IPS-NIHi11 (cell line): ENCODE data around the gene ZC3H4.
A peak's percentile ranks its signal among the peaks of the same experiment; 100 is the strongest.

Experiments
- DNase-seq: peaks from one replicate; pipeline ENCODE4 v3.0.0; 2012; ENCODE audit warnings: mixed read lengths, low spot score

ZC3H4 gene

GRCh38 chr19:47133021-47133471, 19.5 kb upstream of the ZC3H4 start:
- no peak for DNase-seq

- no peak for DNase-seq
These were observed 18.7 kb upstream of the ZC3H4 start for GRCh38 chr19:47132194-47132852.

- DNase-seq: peak; percentile 99
These were observed 17.1 kb upstream of the ZC3H4 start, which contains the start of gene SAE1 for GRCh38 chr19:47130589-47131227. SAE1 (plus strand) TSS chr19:47130835; CDS start chr19:47130931, 96 bp downstream.

- DNase-seq: no peak
These were observed 16.6 kb upstream of the ZC3H4 start for GRCh38 chr19:47130120-47130588.

GRCh38 chr19:47129579-47129978, 16.0 kb upstream of the ZC3H4 start:
- DNase-seq: no peak

- no peak for DNase-seq
These were observed 12.0 kb upstream of the ZC3H4 start for GRCh38 chr19:47125669-47125938.

- peak; percentile 70 for DNase-seq
These were observed 11.5 kb upstream of the ZC3H4 start for GRCh38 chr19:47124937-47125668.

GRCh38 chr19:47123406-47123805, 9.8 kb upstream of the ZC3H4 start:
- DNase-seq: no peak

GRCh38 chr19:47122359-47123335, 9.1 kb upstream of the ZC3H4 start:
- DNase-seq: no peak

GRCh38 chr19:47120470-47121067, 7.0 kb upstream of the ZC3H4 start:
- DNase-seq: no peak

GRCh38 chr19:47113850-47114651, 475 bp upstream of the ZC3H4 start:
- no peak for DNase-seq

GRCh38 chr19:47112166-47112996, 1.2 kb downstream of the ZC3H4 start:
- DNase-seq: peak; percentile 70

GRCh38 chr19:47111682-47112165, 1.9 kb downstream of the ZC3H4 start:
- DNase-seq: no peak

- DNase-seq: no peak
These were observed 2.5 kb downstream of the ZC3H4 start for GRCh38 chr19:47111006-47111621.

GRCh38 chr19:47110521-47111005, 3.0 kb downstream of the ZC3H4 start:
- no peak for DNase-seq

- DNase-seq: no peak
These were observed 3.8 kb downstream of the ZC3H4 start for GRCh38 chr19:47109541-47110375.

GRCh38 chr19:47109177-47109540, 4.4 kb downstream of the ZC3H4 start:
- DNase-seq: no peak
